Measurements from ENCODE around the gene CMTM3. TPM values are rescaled to one million over a fixed set of nuclear protein-coding genes. Genes with fewer than 3 reads are reported as not detected.

Gene CMTM3
- total RNA-seq, 6 experiments from 2014 or later: 26.3 to 35.6 (median 28.0) TPM

GRCh38 chr16:66587881-66588600, 16.5 kb upstream of the CMTM3 start:
- no peaks in the 10 kb centered on the region for H3K4me1 Mint-ChIP-seq (ENCODE audit: low read depth)
- H3K27me3 Mint-ChIP-seq (ENCODE audit: insufficient read depth): peaks cover 12% of the 10 kb centered on the region
- no peak for TF ChIP-seq CTCF (IDR thresholded peaks at IDR 0.05)
- no peaks in the 10 kb centered on the region for H3K9me3 Mint-ChIP-seq
- no peak overlapping the region for H3K27ac Mint-ChIP-seq
- H3K36me3 Mint-ChIP-seq (ENCODE audit: low read depth): no peaks in the 10 kb centered on the region
- H3K4me3 Mint-ChIP-seq: no peak overlapping the region
- no peak for DNase-seq

- H3K9me3 Mint-ChIP-seq: 0 out of 2 replicates have a peak, but pooled peaks cover 3% of the 10 kb centered on the region
- DNase-seq: peak; percentile 38
- peaks cover 22% of the 10 kb centered on the region for H3K27me3 Mint-ChIP-seq (ENCODE audit: insufficient read depth)
- no peaks in the 10 kb centered on the region for H3K36me3 Mint-ChIP-seq (ENCODE audit: low read depth)
- no peak overlapping the region for H3K27ac Mint-ChIP-seq
- TF ChIP-seq CTCF (IDR thresholded peaks at IDR 0.05): peak; percentile 80
- H3K4me3 Mint-ChIP-seq: no peak overlapping the region
- no peaks in the 10 kb centered on the region for H3K4me1 Mint-ChIP-seq (ENCODE audit: low read depth)
Observed at GRCh38 chr16:66588981-66589713, 15.4 kb upstream of the CMTM3 start.

GRCh38 chr16:66590322-66590721, 14.2 kb upstream of the CMTM3 start:
- Mint-ChIP-seq H3K36me3 (ENCODE audit: low read depth) (no peaks in the 10 kb centered on the region), H3K4me3 (no peak overlapping the region), H3K4me1 (ENCODE audit: low read depth) (no peaks in the 10 kb centered on the region), H3K27ac (no peak overlapping the region), H3K27me3 (ENCODE audit: insufficient read depth) (peaks cover 28% of the 10 kb centered on the region), H3K9me3 (0 out of 2 replicates have a peak, but pooled peaks cover 3% of the 10 kb centered on the region)
- DNase-seq: no peak
- no peak for TF ChIP-seq CTCF (IDR thresholded peaks at IDR 0.05)

- Mint-ChIP-seq H3K4me1 (ENCODE audit: low read depth) (no peaks in the 10 kb centered on the region), H3K27me3 (ENCODE audit: insufficient read depth) (peaks cover 30% of the 10 kb centered on the region), H3K4me3 (no peak overlapping the region), H3K27ac (no peak overlapping the region), H3K9me3 (0 out of 2 replicates have a peak, but pooled peaks cover 3% of the 10 kb centered on the region), H3K36me3 (ENCODE audit: low read depth) (no peaks in the 10 kb centered on the region)
- DNase-seq: no peak
- no peak for TF ChIP-seq CTCF (IDR thresholded peaks at IDR 0.05)
Observed at GRCh38 chr16:66591018-66591417, 13.5 kb upstream of the CMTM3 start.

- DNase-seq: no peak
- no peak for TF ChIP-seq CTCF (IDR thresholded peaks at IDR 0.05)
- H3K36me3 Mint-ChIP-seq (ENCODE audit: low read depth): no peaks in the 10 kb centered on the region
- no peak overlapping the region for H3K27ac Mint-ChIP-seq
- H3K4me3 Mint-ChIP-seq: no peak overlapping the region
- 0 out of 2 replicates have a peak, but pooled peaks cover 3% of the 10 kb centered on the region for H3K9me3 Mint-ChIP-seq
- H3K4me1 Mint-ChIP-seq (ENCODE audit: low read depth): no peaks in the 10 kb centered on the region
- H3K27me3 Mint-ChIP-seq (ENCODE audit: insufficient read depth): peaks cover 33% of the 10 kb centered on the region
Observed at GRCh38 chr16:66592241-66592640, 12.3 kb upstream of the CMTM3 start.

All from HFFc6 (cell line).